GM21825 (cell line): Measurements from ENCODE around the gene LYRM9.
A peak's percentile ranks its signal among the peaks of the same experiment; 100 is the strongest.
"Not testable (repeated sequence)": the region's sequence is repeated elsewhere in the genome, so short reads cannot be mapped to it uniquely, and the experiment has no call there.

Experiments used
- ATAC-seq: cut with Tn5 transposase; IDR thresholded peaks from one replicate; pipeline ENCODE4 v1.9.1; 2021; ENCODE audit warnings: mild to moderate bottlenecking, moderate library complexity; ENCODE audit not compliant: unreplicated experiment

Gene LYRM9

GRCh38 chr17:27892866-27893769 lies at the start of gene LYRM9:
Gene LYRM9 (minus strand): TSS chr17:27893365. CDS start chr17:27882694, 10,671 bp downstream.
- ATAC-seq = peak; percentile 93

GRCh38 chr17:27940503-27941428 lies 47.6 kb upstream of the LYRM9 start:
- ATAC-seq = no peak

GRCh38 chr17:27939474-27940465 lies 46.6 kb upstream of the LYRM9 start:
- ATAC-seq = no peak

GRCh38 chr17:27938864-27939263 lies 45.7 kb upstream of the LYRM9 start:
- no peak for ATAC-seq

GRCh38 chr17:27938241-27938640 lies 45.1 kb upstream of the LYRM9 start:
- no peak for ATAC-seq

GRCh38 chr17:27937025-27937546 lies 43.9 kb upstream of the LYRM9 start:
- no peak for ATAC-seq

GRCh38 chr17:27930000-27930399 lies 36.8 kb upstream of the LYRM9 start:
- ATAC-seq = no peak

- no peak for ATAC-seq
Measured at GRCh38 chr17:27928587-27928986, 35.4 kb upstream of the LYRM9 start.

GRCh38 chr17:27927781-27928180 lies 34.6 kb upstream of the LYRM9 start:
- no peak for ATAC-seq

GRCh38 chr17:27921599-27921998 lies 28.4 kb upstream of the LYRM9 start:
- ATAC-seq = no peak

GRCh38 chr17:27921077-27921476 lies 27.9 kb upstream of the LYRM9 start:
- no peak for ATAC-seq

GRCh38 chr17:27920569-27920968 lies 27.4 kb upstream of the LYRM9 start:
- ATAC-seq = no peak

GRCh38 chr17:27919079-27919478 lies 25.9 kb upstream of the LYRM9 start:
- ATAC-seq = no peak

GRCh38 chr17:27918498-27918897 lies 25.3 kb upstream of the LYRM9 start:
- no peak for ATAC-seq

GRCh38 chr17:27917000-27917399 lies 23.8 kb upstream of the LYRM9 start:
- ATAC-seq = no peak

- no peak for ATAC-seq
Measured at GRCh38 chr17:27915709-27916108, 22.5 kb upstream of the LYRM9 start.

GRCh38 chr17:27914382-27914781 lies 21.2 kb upstream of the LYRM9 start:
- ATAC-seq = no peak

- ATAC-seq = no peak
Measured at GRCh38 chr17:27912964-27913363, 19.8 kb upstream of the LYRM9 start.

GRCh38 chr17:27912299-27912698 lies 19.1 kb upstream of the LYRM9 start:
- ATAC-seq = not testable (repeated sequence)

- ATAC-seq = no peak
Measured at GRCh38 chr17:27907976-27908558, 14.9 kb upstream of the LYRM9 start.
